GM11168 (cell line): Measurements from ENCODE around the gene VASH2.
"Not testable (repeated sequence)": the region's sequence is repeated elsewhere in the genome, so short reads cannot be mapped to it uniquely, and the experiment has no call there.

Experiments used
- in situ Hi-C: fragments of 300-500 bp; cut with MboI; formaldehyde crosslinking; loops from one replicate; pipeline ENCODE4 v1.12.0; 2022; ENCODE audit warnings: low sequenced_read_pairs; ENCODE audit not compliant: unreplicated experiment

The VASH2 gene

DNA sequence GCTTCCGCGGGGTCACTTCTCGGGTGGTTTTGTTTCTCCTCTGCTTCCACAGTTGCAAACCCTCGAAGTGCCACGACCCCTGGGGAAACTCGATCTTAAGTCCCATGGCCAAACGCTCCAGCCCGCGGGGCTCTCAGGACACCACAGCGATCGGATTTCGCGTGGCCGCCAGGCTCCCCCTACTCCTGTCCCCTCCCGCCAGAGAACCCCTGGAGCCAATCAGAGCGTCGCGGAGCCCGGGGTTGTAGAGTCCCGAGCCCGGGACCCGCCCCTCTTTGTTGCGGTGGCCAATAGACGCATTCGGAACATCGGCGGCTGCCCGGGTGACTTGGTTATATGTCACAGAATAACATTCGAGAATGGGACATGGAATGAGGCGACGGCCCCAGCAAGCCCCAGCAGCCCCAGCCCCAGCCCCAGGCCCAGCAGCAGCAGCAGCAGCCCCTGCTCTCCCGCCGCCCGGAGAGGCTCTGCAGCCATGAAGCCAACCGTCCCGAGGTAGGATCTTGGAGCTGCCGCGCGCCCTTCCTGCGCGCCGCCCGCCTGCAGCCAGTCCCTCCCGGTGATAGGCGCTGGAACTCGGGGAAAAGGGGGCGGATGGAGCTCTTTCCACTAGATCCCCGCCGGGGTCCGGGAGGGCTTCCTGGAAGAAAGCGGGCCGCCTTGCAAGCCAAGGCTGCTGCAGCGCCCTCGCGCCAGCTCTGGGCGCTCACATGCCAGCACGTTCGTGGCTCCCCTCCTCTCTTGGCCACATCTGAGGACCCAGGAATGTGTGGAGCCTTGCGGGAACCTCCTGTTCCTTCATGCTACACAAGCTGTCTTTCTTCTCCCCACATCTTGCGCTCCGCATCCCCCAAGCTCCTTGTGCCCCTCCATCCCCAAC lies at the start of gene VASH2:
VASH2 (plus strand) TSS at position 299 of the 883 bp plus-strand sequence. CDS start 1,002 bp downstream, outside the sequence.
- in situ Hi-C loops, result no loop called here

DNA sequence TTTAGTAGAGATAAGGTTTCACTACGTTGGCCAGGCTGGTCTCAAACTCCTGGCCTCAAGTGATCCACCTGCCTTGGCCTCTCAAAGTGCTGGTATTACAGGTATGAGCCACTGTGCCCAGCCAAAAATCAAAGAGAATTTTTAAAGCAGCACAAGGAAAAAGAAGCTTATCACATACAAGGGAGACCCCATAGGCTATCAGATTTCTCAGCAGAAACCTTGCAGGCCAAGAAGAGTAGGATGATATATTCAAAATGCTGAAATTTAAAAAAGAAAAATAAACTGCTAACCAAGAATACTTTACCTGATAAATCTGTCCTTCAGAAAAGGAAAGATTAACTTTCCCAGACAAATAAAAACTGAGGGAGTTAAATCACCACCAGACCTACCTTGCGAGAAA lies 49.1 kb upstream of the VASH2 start:
- in situ Hi-C loops, result no loop called here

DNA sequence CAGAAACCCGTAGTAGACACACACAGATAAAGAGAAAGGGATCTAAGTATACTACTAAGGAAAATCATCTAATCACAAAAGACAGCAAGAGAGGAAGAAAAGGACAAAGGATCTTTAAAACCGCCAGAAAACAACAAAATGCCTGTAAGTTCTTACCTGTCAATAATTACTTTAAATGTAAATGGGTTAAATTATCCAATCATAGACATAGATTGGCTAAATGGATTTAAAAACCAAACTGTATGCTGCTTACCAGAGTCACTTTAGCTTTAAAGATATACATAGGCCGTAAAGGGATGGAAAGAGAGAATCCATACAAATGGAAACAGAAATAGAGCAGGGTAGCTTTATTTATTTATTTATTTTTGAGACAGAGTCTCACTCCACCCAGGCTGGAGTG lies 48.3 kb upstream of the VASH2 start:
- in situ Hi-C loops, result no loop called here

DNA sequence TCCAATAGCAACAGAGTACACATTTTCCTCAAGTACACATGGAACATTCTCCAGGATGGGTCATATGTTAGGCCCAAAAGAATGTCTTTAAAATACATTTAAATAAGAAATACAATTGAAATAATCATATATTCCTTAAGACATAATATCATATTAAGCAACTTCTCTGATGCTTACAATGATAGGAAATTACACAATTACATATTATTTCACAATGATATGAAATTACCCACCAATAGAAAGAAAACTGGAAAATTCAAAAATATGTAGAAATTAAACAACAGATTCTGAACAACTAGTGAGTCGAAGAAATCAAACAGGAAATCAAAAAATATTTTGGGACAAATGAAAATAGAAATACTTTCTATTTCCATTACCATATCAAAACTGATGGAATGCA lies 46.7 kb upstream of the VASH2 start:
- in situ Hi-C loops, result no loop called here

DNA sequence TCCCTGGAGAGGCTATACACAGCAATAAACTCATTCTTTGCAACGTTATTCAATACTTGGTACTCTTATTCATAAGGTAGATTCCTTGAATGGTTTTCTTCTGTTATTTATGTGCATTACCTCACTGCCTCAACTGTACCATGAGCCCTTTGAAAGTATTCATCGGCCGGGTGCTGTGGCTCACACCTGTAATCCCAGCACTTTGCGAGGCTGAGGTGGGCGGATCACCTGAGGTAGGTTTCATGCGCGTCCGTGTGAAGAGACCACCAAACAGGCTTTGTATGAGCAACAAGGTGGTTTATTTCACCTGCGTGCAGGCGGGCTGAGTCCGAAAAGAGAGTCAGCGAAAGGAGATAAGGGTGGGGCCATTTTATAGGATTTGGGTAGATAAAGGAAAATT lies 42.3 kb upstream of the VASH2 start:
- in situ Hi-C loops, result not testable (repeated sequence)

DNA sequence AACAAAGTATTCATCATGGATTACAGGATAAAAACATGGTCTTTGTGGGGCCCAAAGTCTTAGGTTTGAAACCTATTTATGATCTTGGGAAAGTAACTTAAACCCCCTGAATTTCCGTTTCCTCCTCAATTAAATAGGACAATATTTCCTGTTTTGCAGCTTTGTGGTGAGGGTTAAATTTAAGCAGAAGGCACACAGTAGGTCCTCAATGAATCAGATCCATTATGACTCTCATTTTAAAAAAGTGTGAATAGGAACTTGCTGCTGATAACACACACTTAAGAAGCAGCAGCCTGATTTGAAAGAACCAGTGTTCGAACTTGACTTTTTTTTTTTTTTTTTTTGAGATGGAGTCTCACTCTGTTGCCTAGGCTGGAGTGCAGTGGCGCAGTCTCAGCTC lies 41.4 kb upstream of the VASH2 start:
- in situ Hi-C loops, result no loop called here

DNA sequence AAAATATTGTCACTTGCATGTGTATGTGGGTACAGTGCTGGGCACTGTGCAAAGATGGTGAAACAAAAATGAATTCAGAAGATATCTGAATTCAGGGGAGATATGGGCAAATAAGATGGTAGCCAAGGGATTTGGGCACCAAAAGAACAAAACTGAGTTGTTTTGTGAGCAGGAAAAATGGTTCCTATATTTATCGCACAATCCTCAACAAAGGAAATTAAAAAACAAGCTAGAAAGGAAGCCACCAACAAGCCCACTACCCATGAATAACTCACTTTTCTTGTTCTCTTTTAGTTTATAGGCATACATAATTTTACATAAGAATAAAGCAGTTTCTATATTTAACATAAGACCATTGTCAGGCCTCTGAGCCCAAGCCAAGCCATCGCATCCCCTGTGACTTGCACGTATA lies 40.7 kb upstream of the VASH2 start:
- in situ Hi-C loops, result no loop called here

DNA sequence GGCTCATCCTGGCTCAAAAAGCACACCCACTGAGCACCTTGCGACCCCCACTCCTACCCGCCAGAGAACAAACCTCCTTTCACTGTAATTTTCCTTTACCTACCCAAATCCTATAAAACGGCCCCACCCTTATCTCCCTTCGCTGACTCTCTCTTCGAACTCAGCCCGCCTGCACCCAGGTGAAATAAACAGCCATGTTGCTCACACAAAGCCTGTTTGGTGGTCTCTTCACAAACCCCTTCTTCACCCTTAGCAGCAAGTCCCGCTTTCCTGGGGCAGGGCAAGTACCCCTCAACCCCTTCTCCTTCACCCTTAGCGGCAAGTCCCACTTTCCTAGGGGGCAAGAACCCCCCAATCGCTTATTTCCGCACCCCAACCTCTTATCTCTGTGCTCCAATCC lies 40.1 kb upstream of the VASH2 start:
- in situ Hi-C loops, result not testable (repeated sequence)

DNA sequence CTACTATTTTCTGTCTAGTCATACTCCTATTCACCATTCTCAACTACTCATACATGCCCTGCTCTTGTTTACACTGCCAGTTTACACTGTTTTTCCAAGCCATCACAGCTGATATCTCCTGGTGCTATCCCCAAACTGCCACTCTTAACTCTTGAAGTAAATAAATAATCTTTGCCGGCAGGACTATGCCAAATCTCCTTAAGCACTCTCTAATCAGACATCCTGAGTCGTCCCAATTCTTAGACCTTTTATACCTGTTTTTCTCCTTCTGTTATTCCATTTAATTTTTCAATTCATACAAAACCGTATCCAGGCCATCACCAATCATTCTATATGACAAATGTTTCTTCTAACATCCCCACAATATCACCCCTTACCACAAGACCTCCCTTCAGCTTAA lies 36.7 kb upstream of the VASH2 start:
- in situ Hi-C loops, result not testable (repeated sequence)

DNA sequence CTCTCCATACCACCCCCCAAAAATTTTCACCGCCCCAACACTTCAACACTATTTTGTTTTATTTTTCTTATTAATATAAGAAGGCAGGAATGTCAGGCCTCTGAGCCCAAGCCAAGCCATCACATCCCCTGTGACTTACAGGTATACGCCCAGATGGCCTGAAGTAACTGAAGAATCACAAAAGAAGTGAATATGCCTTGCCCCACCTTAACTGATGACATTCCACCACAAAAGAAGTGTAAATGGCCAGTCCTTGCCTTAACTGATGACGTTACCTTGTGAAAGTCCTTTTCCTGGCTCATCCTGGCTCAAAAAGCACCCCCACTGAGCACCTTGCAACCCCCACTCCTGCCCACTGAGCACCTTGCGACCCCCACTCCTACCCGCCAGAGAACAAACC lies 36.2 kb upstream of the VASH2 start:
- in situ Hi-C loops, result not testable (repeated sequence)

DNA sequence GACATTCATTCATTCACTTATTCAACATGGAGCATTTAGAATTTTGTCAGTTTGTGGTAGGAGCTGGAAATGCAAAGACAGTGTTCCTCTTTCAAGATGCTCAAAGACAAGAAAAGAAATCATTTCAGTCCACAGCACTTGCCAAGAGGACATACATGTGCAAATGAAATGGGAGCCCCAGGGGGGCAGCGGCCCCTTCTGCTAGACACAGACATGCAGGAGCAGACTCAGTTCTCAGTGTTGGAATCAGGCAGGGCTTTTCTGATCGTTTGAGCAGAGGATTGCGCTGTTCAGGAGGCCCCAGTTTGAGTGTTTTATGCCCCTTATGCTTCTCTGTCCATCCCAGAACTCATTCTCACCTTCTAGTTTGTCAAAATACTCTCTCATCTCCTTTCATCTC lies 35.6 kb upstream of the VASH2 start:
- in situ Hi-C loops, result no loop called here

DNA sequence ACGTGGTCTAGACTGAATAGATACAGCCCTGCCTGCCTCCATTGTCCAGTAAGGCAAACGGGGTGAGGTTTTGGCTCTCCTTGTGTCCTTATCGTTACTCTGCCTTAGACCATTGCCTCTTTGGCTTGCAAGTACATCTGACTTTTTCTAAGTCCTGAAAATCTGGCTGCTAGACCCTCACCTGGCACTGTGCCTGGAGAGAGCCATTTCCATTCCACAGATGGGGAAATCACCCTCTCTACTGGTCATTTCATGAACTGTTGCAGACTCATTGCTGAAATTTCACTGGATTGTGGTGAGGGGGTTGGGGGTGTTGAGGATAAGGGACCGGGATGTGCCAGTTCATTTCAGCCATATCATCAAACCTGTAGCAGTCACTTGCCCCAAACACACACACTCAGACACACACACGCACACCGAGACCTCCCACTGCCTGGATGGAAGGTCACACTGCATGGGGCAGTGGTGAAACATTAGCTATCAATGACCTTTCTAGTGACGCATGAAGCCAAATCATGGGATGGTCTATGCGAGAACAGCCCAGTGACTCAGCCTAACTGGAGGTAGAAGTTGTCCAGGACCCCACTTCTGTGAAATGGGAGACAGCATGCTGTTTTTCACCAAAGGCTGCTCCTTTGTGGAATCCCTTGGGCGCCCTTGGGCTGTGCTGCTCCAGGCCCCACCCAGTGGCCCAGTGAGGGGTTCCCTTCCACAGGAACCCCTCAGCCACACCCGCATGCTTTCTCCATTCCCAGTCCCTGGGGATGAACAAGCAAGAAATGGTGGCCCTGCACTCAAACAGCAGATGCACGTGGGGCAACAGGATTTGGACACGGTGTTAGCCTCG lies 34.9 kb upstream of the VASH2 start:
- in situ Hi-C loops, result no loop called here

DNA sequence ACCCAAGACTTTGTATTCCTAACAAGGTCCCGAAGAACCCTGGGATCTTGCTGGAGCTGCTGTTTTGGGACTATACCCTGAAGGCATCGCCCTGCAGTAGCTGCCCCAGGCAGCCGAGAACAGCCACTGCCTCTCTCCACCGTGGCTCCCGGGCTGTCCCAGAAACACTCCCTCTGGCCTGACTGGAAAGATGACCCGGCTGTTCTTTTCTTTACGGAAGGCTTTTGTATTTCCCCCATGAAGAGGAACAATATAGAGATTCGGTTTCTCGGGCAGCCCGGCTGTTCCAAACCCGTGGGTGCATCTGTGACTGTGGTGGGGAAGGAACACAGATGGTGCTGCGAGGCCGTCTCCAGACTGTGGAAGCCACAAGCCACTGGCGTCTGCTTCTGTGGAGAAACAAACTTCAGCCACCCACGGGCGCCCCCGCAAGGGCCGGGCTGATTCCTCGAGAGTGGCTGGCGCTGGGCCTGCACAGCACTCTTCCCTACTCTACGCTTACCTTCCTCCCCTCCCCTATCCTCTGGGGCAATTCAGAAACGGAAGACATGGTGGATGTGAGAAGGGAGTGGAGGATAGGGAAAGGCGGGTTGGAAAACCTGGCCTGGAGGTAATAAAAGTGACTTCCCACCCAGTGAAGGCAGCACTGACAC lies 33.7 kb upstream of the VASH2 start:
- in situ Hi-C loops, result no loop called here

DNA sequence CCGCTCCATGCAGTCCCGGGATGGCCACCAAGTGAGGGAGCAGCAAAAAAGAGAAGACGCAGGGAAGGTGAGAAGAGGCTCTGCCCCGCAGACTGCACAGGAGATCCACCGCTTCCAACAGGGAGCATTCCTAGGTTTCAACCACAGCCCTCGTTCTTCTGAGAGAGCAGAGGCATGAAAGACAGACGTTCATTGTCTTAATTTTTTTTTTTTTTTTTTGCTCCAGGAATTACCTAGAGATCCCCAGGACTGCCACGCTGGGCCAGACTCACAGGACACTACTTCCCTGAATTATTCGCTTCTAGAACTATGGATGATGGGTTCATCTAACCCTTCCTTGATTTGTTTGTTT lies 33.2 kb upstream of the VASH2 start:
- in situ Hi-C loops, result no loop called here

DNA sequence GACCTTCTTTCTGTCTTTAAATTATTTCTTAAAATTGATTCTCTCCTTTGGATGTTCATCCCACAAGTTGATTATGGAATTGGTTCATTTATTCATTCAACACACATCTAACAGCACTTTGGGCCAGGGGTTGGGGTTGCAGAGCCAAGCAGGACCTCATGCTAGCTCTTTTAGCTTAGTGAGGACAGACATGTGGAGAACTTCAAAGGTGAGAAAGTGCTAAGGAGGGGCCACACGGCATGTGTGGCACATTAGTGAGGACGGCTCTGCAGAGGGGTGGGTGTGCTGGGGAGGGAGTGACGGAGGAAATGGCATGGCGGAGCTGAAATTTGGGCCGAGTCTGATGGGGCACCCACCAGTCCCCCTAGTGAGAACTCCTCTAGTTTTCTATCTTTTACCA lies 32.5 kb upstream of the VASH2 start:
- in situ Hi-C loops, result no loop called here

DNA sequence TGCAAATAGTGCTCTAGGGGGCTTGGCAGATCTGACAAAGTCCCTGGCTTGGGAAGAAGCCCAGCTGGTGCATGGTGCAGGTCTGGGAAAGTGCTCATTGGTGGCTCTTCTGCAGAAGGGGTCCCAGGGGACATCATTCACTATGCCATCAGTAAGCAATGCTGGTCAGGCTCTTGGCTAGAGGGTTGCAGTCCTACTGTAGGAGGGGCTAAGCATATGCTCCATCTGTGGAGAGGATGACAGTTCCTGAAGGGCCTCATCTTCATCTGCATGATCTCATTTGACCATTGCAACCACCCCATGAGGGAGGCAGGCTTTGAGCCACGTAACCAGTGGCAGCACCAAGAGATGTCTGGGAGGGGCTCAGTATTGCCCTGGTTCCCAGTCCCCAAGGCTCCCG lies 31.5 kb upstream of the VASH2 start:
- in situ Hi-C loops, result no loop called here

DNA sequence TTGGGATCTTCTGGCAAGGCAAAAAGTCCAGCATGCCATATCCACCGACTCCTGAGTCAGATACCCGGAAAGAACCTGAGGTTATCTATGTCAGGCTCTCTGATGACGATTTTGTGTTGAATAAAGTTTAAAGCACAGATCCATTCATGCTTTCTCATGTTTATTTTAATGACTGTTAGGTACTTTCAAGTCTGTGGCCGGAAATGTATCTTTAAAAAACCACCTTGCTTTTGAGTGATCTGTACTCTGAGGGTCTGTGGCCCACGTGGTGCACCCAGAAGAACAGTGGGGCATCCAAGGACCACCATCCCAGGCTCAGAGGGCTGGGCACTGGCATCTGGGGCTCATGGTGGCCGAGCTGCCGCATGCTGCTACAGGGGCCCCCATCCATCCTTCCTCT lies 30.1 kb upstream of the VASH2 start:
- in situ Hi-C loops, result no loop called here

DNA sequence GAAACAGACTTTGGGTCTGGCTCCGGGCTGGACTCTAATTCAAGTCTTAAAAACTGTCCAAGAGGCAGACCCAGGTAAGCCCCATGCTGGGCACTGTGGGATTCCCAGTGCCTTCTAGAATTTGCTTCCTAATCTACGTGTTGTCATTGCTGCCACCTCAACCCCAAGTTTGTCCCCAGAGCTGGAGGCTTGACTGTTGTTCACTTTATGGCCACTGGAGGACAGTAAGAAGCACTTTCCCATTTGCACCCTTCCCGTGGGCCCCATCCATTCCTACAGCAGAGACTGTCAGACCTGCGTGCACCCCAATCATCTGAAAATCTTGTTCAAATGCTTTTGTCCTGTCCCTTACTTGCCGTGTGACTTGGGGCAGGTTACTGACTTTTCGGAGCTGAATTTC lies 29.4 kb upstream of the VASH2 start:
- in situ Hi-C loops, result no loop called here

DNA sequence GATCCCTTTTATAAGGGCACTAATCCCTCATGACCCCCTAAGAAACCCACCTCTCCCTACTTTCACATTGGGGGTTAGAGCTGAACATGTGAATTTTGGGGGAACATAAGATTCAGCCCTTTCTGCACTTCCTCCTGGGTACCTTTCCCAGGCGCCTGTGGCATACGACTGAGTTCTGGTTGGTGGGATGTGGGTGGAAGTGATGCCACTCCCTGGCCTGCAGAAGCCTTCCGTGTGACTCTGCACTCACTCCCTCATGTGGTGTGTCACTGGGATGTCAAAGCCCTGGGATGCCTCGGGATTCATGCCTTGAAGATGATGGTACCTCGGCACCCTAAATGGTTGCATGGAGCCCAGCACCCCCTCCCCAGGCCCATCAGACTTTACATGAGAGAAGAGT lies 28.3 kb upstream of the VASH2 start:
- in situ Hi-C loops, result no loop called here

DNA sequence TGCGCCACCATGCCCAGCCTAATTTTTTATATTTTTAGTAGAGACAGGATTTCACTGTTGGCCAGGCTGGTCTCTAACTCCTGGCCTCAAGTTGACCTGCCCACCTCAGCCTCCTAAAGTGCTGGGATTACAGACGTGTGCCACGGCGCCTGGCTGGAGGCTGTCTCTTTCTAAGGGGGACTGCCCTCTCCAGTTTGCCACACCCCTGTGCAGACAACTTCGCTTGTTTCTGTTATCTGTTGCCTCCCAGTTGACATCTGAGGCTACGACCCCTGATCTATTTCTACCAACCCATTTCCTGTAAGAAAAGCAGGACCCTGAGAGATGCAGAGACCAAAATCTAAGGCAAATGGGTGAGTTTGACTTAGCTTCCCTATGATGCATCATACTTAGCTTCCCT lies 24.0 kb upstream of the VASH2 start:
- in situ Hi-C loops, result no loop called here
